HAP-1 (cell line): ENCODE measurements around the gene HOXA7.

ENCODE experiments used
- DNase-seq, 2 experiments: peaks; one replicate each; pipeline ENCODE4 v3.0.0-alpha.2; 2016 to 2020; ENCODE audit warnings: low spot score in 2 of 2
- H3K27me3 ChIP-seq: fragments of 250-450 bp; sonication (Bioruptor Pico); 2 replicates; pipeline ENCODE4 v1.5.1; 2020; ENCODE audit warnings: low read depth, mild to moderate bottlenecking, moderate library complexity
- H3K36me3 ChIP-seq: fragments of 250-450 bp; sonication (Bioruptor Pico); replicated peaks from 2 replicates; pipeline ENCODE4 v1.5.1; 2020; ENCODE audit warnings: mild to moderate bottlenecking
- H3K4me1 ChIP-seq: fragments of 250-450 bp; sonication (Bioruptor Pico); 2 replicates; pipeline ENCODE4 v1.5.1; 2020; ENCODE audit warnings: mild to moderate bottlenecking
- H3K4me3 ChIP-seq: fragments of 250-450 bp; sonication (Bioruptor Pico); 2 replicates; pipeline ENCODE4 v1.5.1; 2020; ENCODE audit warnings: mild to moderate bottlenecking, moderate library complexity
- H3K9me3 ChIP-seq: fragments of 250-450 bp; sonication (Bioruptor Pico); 2 replicates; pipeline ENCODE4 v1.5.1; 2020; ENCODE audit warnings: mild to moderate bottlenecking, moderate library complexity
- in situ Hi-C: fragments of 300-500 bp; cut with MboI; formaldehyde crosslinking; loops from 3 replicates; pipeline ENCODE4 v1.14.3; 2020; ENCODE audit warnings: low sequenced_read_pairs, inconsistent platforms, mixed read lengths

Gene HOXA7

DNA sequence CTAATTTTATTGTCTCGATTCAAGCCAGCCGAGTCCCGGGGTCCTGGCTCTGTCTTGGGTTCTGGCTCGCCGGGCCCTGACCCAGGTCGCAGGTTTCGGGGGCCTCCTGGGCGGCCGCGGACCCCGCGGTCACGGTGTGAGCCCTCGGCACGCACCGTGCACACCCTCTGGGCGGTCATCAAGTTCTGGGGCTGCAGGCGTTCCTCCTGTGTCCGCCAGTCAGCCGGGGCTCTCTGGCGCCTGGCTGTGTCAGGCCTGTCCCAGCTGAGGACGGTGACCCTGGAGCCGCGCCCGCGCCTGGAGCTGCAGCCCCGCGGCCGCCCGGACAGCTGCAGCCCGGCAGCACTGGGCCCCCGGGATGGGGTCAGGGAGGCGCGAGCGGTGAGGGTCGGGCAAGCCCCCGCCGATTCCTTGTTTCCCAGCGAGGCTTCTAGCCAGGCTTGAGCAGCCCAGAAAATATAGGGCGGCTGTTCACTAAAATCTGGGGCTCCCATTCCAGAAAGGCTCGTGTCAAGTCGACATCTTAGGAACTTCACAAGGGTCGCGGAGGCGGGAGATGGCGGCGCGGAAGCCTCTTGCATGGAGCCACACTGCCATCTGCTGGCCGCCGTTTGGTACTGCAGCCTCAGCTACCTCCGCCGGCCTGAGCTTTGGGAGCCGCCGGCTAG, 4.2 kb upstream of the HOXA7 start:
- peaks cover 30% of the 10 kb centered on the region for H3K36me3 ChIP-seq
- H3K9me3 ChIP-seq, result no peaks in the 10 kb centered on the region
- peaks cover 30% of the 10 kb centered on the region for H3K4me1 ChIP-seq
- in situ Hi-C loops, result loop anchor here (25.0 kb wide), 1 partner anchor 948 kb away; the partner anchor contains the start of genes CBX3 and HNRNPA2B1
- DNase-seq, result peak; percentile 84 to 94
- peak overlapping the region; percentile 70 for H3K4me3 ChIP-seq
- H3K27me3 ChIP-seq, result no peaks in the 10 kb centered on the region

DNA sequence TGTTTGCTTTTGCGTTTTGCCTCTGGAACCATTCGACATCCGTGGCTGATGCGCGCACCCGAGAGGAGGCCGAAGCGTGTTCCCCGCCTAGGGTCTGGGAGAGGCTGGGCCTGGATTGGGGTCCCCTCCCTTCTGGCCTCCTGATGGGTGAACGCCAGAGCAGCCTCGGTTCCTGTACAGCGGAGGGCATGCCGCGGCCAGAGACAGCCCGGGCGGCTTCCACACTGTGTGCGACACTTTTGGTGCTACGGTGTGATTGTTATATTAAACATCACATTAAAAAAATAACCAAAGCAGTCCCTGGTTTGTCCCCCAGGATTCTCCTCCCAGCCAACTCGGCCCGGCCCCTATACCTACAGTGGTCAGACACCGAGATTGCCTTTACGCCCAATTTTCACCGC, 3.7 kb upstream of the HOXA7 start:
- in situ Hi-C loops, result loop anchor here (25.0 kb wide), 1 partner anchor 948 kb away; the partner anchor contains the start of genes CBX3 and HNRNPA2B1
- peaks cover 30% of the 10 kb centered on the region for H3K36me3 ChIP-seq
- peak overlapping the region; percentile 70 for H3K4me3 ChIP-seq
- peak in 1 of 2 experiments; percentile 57 for DNase-seq
- no peaks in the 10 kb centered on the region for H3K27me3 ChIP-seq
- H3K4me1 ChIP-seq, result peaks cover 30% of the 10 kb centered on the region
- H3K9me3 ChIP-seq, result no peaks in the 10 kb centered on the region

DNA sequence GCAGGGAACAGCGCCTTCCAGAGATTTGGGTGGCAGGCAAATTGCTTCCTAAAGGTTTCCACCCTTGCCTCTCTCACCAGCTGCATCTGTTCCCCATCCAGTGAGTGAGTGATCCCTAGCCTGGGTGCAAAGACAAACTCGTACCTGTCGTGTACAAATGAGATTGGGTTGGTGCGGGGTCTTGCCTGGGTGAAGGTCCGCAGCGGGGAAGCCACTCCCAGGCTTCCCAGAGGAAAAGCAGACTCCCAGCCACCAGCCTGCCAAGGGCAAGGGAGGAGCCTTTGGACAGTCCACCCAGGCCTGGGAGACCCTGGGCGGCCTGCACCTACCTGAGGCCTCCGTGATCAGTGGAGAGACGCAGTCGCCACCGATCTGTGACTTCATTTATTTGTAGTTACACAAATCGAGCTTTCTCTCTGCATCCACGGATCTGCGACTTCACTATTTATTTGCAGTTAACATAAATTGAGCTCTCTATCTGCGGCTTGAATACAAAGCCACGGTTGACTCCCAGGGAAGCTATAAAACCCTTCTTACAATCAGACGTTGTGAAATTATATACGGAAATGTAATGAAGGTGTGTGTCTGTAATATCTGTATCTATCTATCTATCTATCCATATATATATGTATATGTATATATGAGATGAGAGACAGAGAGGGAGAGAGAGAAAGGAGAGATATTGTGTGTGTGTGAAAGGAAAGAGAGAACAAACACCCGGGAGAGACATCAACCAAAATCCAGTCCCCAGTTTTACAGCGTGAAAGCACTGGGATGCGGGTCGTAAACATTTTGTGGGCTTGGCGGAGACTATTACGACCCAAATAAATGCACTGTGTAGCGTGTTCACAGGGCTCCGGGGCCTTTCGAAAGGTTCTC, 3.0 kb upstream of the HOXA7 start:
- H3K4me1 ChIP-seq, result peaks cover 34% of the 10 kb centered on the region
- DNase-seq, result peak in 1 of 2 experiments; percentile 65
- no peaks in the 10 kb centered on the region for H3K9me3 ChIP-seq
- in situ Hi-C loops, result loop anchor here (5.0 to 25.0 kb wide), 4 partner anchors 302 to 1302 kb away; partner anchors contain the start of genes CBX3 and HNRNPA2B1
- H3K4me3 ChIP-seq, result peak overlapping the region; percentile 70
- H3K27me3 ChIP-seq, result no peaks in the 10 kb centered on the region
- H3K36me3 ChIP-seq, result peaks cover 32% of the 10 kb centered on the region

DNA sequence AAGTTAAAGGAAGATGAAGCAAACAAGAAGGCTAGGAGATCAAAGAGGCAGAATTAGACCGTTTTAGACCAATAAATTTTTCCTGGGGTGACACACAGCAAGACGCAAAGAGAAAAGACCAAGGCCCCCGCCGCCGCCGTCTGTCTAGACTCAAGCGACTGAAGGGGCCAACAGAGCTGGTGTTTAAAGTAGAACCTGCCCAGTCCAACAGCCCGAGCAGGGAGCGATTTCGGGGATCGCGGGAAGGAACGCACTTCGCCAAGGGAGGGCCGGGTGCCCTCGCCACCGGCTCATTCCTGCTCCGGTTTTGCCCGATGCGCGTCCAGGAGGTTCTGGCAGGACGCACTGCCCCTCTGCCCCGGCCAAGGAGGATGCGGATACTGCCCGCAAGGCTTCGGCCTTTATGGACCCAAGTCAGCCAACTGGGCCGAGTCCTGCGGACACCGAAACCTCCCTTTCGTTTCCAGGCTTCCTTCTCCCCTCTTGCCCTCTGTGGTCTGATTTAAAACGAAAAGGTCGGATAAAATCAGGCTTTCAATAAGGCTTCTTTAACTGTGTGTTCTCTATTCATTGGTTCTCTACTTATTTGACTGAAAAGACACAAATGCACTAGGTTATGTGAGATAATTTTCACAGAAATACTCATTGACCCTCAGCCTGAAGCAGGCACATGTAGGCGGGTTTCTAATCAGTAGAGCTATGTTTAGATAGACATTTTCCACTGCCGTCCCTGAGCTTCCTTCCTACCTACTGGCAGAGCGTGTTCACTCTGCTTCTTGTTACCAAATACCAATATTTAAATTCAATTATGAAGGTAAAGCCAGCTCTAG, 2.2 kb upstream of the HOXA7 start:
- H3K9me3 ChIP-seq, result no peaks in the 10 kb centered on the region
- in situ Hi-C loops, result loop anchor here (5.0 to 25.0 kb wide), 4 partner anchors 301 to 1301 kb away; partner anchors contain the start of genes CBX3 and HNRNPA2B1
- DNase-seq, result peak in 1 of 2 experiments; percentile 61
- no peaks in the 10 kb centered on the region for H3K27me3 ChIP-seq
- H3K4me1 ChIP-seq, result peaks cover 34% of the 10 kb centered on the region
- H3K36me3 ChIP-seq, result peaks cover 27% of the 10 kb centered on the region
- H3K4me3 ChIP-seq, result peak overlapping the region; percentile 70

DNA sequence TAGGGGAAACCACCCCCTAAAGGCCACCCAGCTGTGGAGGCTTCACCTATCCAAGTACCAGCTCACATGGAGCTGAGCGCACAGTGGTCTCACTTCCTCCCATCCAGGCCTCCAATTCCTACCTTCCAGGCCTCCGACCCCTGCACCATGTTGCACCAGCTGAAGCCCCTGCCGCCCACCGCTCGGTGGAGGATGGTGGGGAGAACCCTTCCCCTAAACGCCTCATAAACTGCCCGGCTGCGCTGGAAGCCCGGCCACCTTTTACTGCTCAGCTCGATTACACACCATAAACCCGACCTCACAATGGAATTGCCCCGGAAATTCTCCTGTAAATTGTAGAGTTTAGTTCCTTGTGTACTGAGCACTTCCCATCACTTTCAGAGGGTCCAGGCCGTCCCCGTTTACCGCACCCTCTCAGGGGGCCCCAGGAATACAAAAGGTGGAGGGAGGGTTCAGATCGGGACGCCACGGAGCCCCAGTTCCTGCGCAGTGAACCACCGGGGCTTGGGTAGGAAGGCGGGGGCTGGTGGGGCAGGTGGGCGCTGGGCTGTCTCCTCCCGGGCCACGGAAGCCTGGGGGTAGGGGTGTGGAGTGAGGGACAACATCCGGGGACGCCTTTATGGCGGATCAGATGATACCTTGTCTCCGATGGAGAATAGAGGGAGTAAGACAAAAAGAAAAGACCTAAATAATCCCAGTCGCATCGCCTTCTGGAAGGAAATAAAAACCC, 1.4 kb upstream of the HOXA7 start:
- in situ Hi-C loops, result loop anchor here (5.0 to 25.0 kb wide), 4 partner anchors 301 to 1301 kb away; partner anchors contain the start of genes CBX3 and HNRNPA2B1
- H3K4me3 ChIP-seq, result peak overlapping the region; percentile 70
- peaks cover 41% of the 10 kb centered on the region for H3K4me1 ChIP-seq
- H3K27me3 ChIP-seq, result no peaks in the 10 kb centered on the region
- DNase-seq, result peak in 1 of 2 experiments; percentile 72
- peaks cover 19% of the 10 kb centered on the region for H3K36me3 ChIP-seq
- H3K9me3 ChIP-seq, result no peaks in the 10 kb centered on the region

DNA sequence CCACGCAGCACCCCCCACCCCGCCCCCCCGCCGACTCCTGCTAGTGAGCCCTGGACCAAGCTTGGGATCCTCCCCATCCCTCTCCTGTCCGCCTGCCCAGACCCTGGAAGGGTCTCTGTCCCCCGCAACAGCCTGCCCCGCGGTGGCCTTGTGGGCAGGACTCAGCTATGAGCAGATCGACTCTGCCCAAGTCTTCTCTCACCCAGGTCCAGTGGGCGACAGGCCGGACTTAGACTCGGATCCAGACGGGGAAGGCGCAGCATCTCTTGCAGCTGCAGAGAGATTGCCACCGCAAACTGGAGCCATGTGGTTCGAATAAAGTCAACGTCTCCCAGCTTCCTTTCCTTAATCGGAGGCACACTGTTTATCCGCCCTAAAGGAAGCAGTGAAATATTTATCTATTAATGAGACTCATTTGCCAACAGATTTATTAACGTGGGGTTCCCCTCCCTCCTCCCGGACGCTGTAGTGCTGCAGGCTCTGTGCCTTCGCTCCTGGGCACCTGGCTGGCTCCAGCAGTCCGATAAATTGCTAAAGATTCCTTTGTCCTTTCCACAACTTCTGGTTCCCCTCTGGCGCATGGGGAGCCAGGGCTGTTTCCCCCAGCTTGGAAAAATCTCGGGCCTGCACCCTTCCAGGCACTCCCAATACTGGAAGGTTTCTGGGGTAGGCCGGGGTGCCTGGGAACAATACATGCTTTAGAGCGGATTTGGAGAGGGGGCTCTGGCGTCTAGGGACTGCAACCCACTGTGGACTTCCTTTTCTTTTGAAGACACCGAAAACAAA, 634 bp upstream of the HOXA7 start:
- peak in 1 of 2 experiments; percentile 45 for DNase-seq
- Histone ChIP-seq H3K4me3 (peak overlapping the region; percentile 70), H3K4me1 (peaks cover 44% of the 10 kb centered on the region), H3K27me3 (no peaks in the 10 kb centered on the region), H3K36me3 (peaks cover 11% of the 10 kb centered on the region), H3K9me3 (no peaks in the 10 kb centered on the region)
- in situ Hi-C loops, result loop anchor here (5.0 to 25.0 kb wide), 4 partner anchors 300 to 1300 kb away; partner anchors contain the start of genes CBX3 and HNRNPA2B1

DNA sequence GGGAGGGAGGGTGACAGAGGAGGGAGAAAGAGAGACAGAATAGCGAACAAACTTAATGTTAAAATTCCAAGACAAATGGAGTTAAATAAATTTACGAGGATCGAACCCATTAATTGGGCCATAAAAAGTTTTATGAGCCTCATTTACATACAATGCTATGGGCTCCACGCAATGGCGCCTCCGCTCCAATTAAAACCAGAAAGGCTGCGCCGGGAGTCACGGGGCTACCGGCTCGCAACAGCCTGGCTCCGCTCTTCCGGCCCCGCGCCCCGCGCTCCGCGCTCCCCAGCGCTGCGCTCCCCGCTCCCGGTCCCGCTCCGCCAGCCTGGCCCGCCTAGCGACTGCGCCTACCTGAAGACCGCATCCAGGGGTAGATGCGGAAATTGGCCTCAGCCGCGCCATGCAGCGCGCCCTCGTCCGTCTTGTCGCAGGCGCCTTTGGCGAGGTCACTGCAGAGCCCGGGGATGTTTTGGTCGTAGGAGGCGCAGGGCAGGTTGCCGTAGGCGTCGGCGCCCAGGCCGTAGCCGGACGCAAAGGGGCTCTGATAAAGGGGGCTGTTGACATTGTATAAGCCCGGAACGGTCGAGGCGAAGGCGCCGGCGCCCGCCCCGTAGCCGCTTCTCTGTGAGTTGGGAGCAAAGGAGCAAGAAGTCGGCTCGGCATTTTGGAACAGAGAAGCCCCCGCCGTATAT, 513 bp downstream of the HOXA7 start:
- Histone ChIP-seq H3K27me3 (no peaks in the 10 kb centered on the region), H3K9me3 (no peaks in the 10 kb centered on the region), H3K4me1 (peaks cover 44% of the 10 kb centered on the region), H3K4me3 (peak overlapping the region; percentile 70), H3K36me3 (peaks cover 7% of the 10 kb centered on the region)
- in situ Hi-C loops, result loop anchor here (5.0 to 25.0 kb wide), 4 partner anchors 299 to 1299 kb away; partner anchors contain the start of genes CBX3 and HNRNPA2B1
- DNase-seq, result peak in 1 of 2 experiments; percentile 67

DNA sequence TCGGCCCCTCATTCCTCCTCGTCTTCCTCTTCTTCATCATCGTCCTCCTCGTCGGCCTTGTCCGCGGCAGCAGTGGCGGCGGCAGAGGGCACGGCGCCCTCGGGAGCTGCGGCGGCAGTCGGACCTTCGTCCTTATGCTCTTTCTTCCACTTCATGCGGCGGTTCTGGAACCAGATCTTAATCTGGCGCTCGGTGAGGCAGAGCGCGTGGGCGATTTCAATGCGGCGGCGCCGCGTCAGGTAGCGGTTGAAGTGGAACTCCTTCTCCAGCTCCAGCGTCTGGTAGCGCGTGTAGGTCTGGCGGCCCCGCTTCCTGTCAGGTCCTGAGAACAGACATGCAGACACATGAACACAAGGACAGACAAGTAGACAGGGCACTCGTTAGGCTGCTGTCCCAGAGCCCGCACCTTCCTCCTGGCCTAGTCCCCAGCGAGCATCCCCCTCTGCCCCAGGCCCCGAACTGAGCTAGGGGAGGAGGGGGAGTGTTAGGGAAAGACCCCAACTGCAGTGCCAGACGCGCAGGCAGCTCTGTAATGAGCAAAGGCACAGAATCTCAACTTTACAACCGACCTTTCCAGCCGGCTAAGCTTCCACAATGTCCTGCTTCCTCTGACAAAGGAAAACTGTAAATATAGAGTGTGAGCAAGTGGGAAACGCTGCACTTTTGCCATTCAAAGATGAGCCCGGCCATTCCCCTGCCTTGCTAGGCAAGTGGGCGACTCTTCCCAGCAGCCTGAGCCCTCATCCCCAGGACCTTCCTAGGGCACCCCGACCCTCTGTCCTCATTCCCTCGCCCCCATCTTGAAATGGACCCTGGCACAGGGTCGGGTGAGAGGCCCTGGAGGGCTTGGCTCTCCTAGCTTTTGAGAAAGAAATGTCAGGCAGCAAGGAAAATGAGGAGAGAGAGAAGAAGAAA, 1.3 kb downstream of the HOXA7 start:
- in situ Hi-C loops, result loop anchor here (5.0 to 25.0 kb wide), 4 partner anchors 298 to 1298 kb away; partner anchors contain the start of genes CBX3 and HNRNPA2B1
- Histone ChIP-seq H3K4me1 (peaks cover 44% of the 10 kb centered on the region), H3K27me3 (no peaks in the 10 kb centered on the region), H3K36me3 (peaks cover 7% of the 10 kb centered on the region), H3K4me3 (peak overlapping the region; percentile 70), H3K9me3 (no peaks in the 10 kb centered on the region)
- peak in 1 of 2 experiments; percentile 67 for DNase-seq

DNA sequence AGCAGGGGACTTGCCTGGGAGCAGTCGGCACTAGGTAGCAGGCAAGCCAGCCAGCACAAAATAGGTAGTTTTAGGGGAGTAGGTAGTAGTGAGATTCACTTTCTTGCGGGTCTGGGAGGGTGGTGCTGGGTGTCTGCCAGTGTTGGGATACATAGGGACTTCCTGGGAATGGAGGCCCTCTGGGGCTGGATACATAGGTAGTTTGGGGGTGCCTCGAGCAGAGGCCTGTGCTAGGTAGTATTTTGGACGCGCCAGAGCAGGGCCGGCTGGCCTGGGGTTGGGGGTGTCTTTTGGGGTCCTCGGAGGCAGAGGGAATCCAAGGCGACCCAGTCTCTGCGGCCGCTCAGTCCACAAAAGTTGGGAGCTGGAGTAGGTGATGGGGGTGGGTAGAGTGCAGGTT, 2.1 kb downstream of the HOXA7 start:
- DNase-seq, result no peak
- Histone ChIP-seq H3K4me3 (no peak overlapping the region; the same call in 1 of the 2 replicates), H3K9me3 (no peaks in the 10 kb centered on the region), H3K36me3 (peaks cover 7% of the 10 kb centered on the region), H3K27me3 (no peaks in the 10 kb centered on the region), H3K4me1 (peaks cover 37% of the 10 kb centered on the region)
- in situ Hi-C loops, result loop anchor here (25.0 kb wide), 1 partner anchor 942 kb away; the partner anchor contains the start of genes CBX3 and HNRNPA2B1

DNA sequence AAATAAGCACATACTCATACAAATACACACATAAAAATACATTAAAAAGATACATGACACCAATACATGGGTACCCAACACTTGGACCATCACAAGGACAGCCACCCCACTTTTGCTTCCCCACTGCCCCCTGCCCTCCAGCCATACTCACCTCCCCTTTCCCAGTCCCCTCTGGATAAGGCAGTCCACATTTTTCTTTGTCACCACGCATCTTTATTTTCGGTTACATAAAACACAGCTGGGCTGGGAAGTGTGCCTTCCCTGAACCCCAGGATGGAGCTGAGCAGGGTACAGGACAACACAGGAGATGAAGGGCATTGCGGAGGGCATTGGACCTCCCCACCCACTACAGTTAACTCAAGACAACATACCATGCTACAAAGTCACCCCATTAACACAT, 2.9 kb downstream of the HOXA7 start:
- in situ Hi-C loops, result loop anchor here (25.0 kb wide), 1 partner anchor 941 kb away; the partner anchor contains the start of genes CBX3 and HNRNPA2B1
- Histone ChIP-seq H3K4me1 (peaks cover 34% of the 10 kb centered on the region), H3K9me3 (no peaks in the 10 kb centered on the region), H3K36me3 (peaks cover 7% of the 10 kb centered on the region), H3K27me3 (no peaks in the 10 kb centered on the region), H3K4me3 (no peak overlapping the region)
- DNase-seq, result peak in 1 of 2 experiments; percentile 4
